SU-DHL-6 (cell line): ENCODE data around the gene C10orf105.

Experiments used
- H2AFZ ChIP-seq: fragments of 200-600 bp; sonication (generic); 2 replicates; pipeline ENCODE4 v1.6.1; 2014; ENCODE audit warnings: low read depth, mild to moderate bottlenecking, moderate library complexity, mixed read lengths, antibody characterized with exemption, low read length; ENCODE audit not compliant: severe bottlenecking
- H3F3A ChIP-seq: fragments of 200-600 bp; shearing (Covaris generic); 2 replicates; pipeline ENCODE4 v1.6.0; 2016; ENCODE audit warnings: antibody characterized with exemption, mild to moderate bottlenecking; ENCODE audit not compliant: insufficient read depth
- H3K27ac ChIP-seq: fragments of 200-600 bp; sonication (generic); 2 replicates; pipeline ENCODE4 v1.5.1; 2016; ENCODE audit warnings: low read depth, mild to moderate bottlenecking, low read length, moderate library complexity, mixed read lengths
- H3K27me3 ChIP-seq: fragments of 200-600 bp; sonication (generic), shearing (Covaris generic); 2 replicates; pipeline ENCODE4 v1.6.0; 2014; ENCODE audit warnings: mild to moderate bottlenecking, low read length
- H3K36me3 ChIP-seq: fragments of 200-600 bp; sonication (generic); 2 replicates; pipeline ENCODE4 v1.6.1; 2014; ENCODE audit warnings: mild to moderate bottlenecking, low read length, mixed read lengths
- H3K4me2 ChIP-seq: fragments of 300-600, 200-600 bp; shearing (Covaris generic), sonication (generic); 2 replicates; pipeline ENCODE4 v1.6.0; 2014; ENCODE audit warnings: low read length, low read depth, mild to moderate bottlenecking; ENCODE audit not compliant: poor library complexity, severe bottlenecking
- H3K4me3 ChIP-seq: fragments of 200-600 bp; sonication (generic); 2 replicates; pipeline ENCODE4 v1.5.1; 2014; ENCODE audit warnings: antibody characterized with exemption, low read length, mild to moderate bottlenecking, mixed read lengths; ENCODE audit not compliant: insufficient read depth, poor library complexity, severe bottlenecking
- H3K79me2 ChIP-seq: fragments of 200-600 bp; sonication (generic); 2 replicates; pipeline ENCODE4 v1.6.1; 2014; ENCODE audit warnings: mild to moderate bottlenecking, low read length, moderate library complexity; ENCODE audit not compliant: insufficient read depth
- H3K9ac ChIP-seq: fragments of 200-600 bp; sonication (generic); 2 replicates; pipeline ENCODE4 v1.7.0; 2014; ENCODE audit warnings: mild to moderate bottlenecking, low read length
- H3K9me2 ChIP-seq: fragments of 200-600 bp; sonication (generic); replicated peaks from 2 replicates; pipeline ENCODE4 v1.6.1; 2014; ENCODE audit warnings: low read length; ENCODE audit not compliant: insufficient read depth
- H3K9me3 ChIP-seq: fragments of 200-600 bp; sonication (generic); 2 replicates; pipeline ENCODE4 v1.6.1; 2014; ENCODE audit warnings: low read length, mixed read lengths; ENCODE audit not compliant: insufficient read depth
- H4K20me1 ChIP-seq: fragments of 200-600 bp; sonication (generic); 2 replicates; pipeline ENCODE4 v1.6.1; 2014; ENCODE audit warnings: low read depth, mild to moderate bottlenecking, antibody characterized with exemption, low read length, moderate library complexity, mixed read lengths
- CTCF ChIP-seq: fragments of 200-600 bp; sonication (generic); IDR thresholded peaks from one replicate; pipeline ENCODE4 v1.5.1; 2017; ENCODE audit warnings: antibody characterized with exemption, mild to moderate bottlenecking, low read length, moderate library complexity; ENCODE audit not compliant: insufficient read depth, poor library complexity, severe bottlenecking
- EZH2phosphoT487 ChIP-seq: fragments of 200-600 bp; sonication (generic), shearing (Covaris generic); conservative IDR thresholded peaks from 2 replicates; pipeline ENCODE4 v1.6.1; 2018; ENCODE audit warnings: mild to moderate bottlenecking, antibody characterized with exemption, low read length, moderate library complexity, mixed read lengths

Gene C10orf105

GRCh38 chr10:71717551-71717951 lies 2.0 kb downstream of the C10orf105 start:
- no peak overlapping the region for H2AFZ ChIP-seq

GRCh38 chr10:71717056-71717455 lies 2.5 kb downstream of the C10orf105 start:
- Histone ChIP-seq H3K9me3 (no peaks in the 10 kb centered on the region), H3K9ac (no peak overlapping the region), H3K4me3 (no peak overlapping the region), H3K9me2 (no peaks in the 10 kb centered on the region), H3K79me2 (no peaks in the 10 kb centered on the region), H3K4me2 (no peak overlapping the region), H3K36me3 (no peaks in the 10 kb centered on the region), H2AFZ (no peak overlapping the region), H3K27me3 (no peaks in the 10 kb centered on the region), H3F3A (no peaks in the 10 kb centered on the region), H3K27ac (no peak overlapping the region), H4K20me1 (no peaks in the 10 kb centered on the region)
- no peak for TF ChIP-seq CTCF
- no peak for TF ChIP-seq EZH2phosphoT487

More at GRCh38 chr10:71717551-71717951, 2.0 kb downstream of the C10orf105 start:
- Histone ChIP-seq H3K79me2 (no peaks in the 10 kb centered on the region), H3K27ac (no peak overlapping the region), H4K20me1 (no peaks in the 10 kb centered on the region), H3K4me2 (no peak overlapping the region), H3K36me3 (no peaks in the 10 kb centered on the region), H3K9ac (no peak overlapping the region), H3K9me2 (no peaks in the 10 kb centered on the region), H3K4me3 (no peak overlapping the region), H3K9me3 (no peaks in the 10 kb centered on the region), H3F3A (no peaks in the 10 kb centered on the region), H3K27me3 (no peaks in the 10 kb centered on the region)
- no peak for TF ChIP-seq CTCF
- TF ChIP-seq EZH2phosphoT487, result no peak

GRCh38 chr10:71716426-71716825 lies 3.2 kb downstream of the C10orf105 start:
- Histone ChIP-seq H3K79me2 (no peaks in the 10 kb centered on the region), H2AFZ (no peak overlapping the region), H3K9me3 (no peaks in the 10 kb centered on the region), H3K36me3 (no peaks in the 10 kb centered on the region), H3K27me3 (no peaks in the 10 kb centered on the region), H4K20me1 (no peaks in the 10 kb centered on the region), H3K9ac (no peak overlapping the region), H3K9me2 (no peaks in the 10 kb centered on the region), H3K4me3 (no peak overlapping the region), H3F3A (no peaks in the 10 kb centered on the region), H3K27ac (no peak overlapping the region), H3K4me2 (no peak overlapping the region)
- no peak for TF ChIP-seq EZH2phosphoT487
- no peak for TF ChIP-seq CTCF
